Liver (tissue), 9 donors: ENCODE measurements around the gene BCLAF1. TPM values are rescaled to one million over a fixed set of nuclear protein-coding genes. Genes with fewer than 3 reads are reported as not detected.

ENCODE experiments used
- DNase-seq: peaks from one replicate; pipeline ENCODE4 v3.0.0-alpha.2; 2017; ENCODE audit warnings: low spot score
- H3K27ac ChIP-seq, 2 donors: one replicate each; pipeline ENCODE4 v1.7.0; 2013; ENCODE audit warnings: inconsistent platforms in 2 of 2, low read length in 2 of 2, control low read depth in 1 of 2, low read depth in 1 of 2, mild to moderate bottlenecking in 1 of 2
- H3K27me3 ChIP-seq, 4 donors: one replicate each; pipeline versions ENCODE4 v1.6.1 to v1.7.0; 2013; ENCODE audit warnings: low read length in 3 of 4, inconsistent platforms in 1 of 4, mild to moderate bottlenecking in 1 of 4, moderate library complexity in 1 of 4; ENCODE audit not compliant: control insufficient read depth in 4 of 4, insufficient read depth in 4 of 4
- H3K36me3 ChIP-seq, 4 donors: one replicate each; pipeline versions ENCODE4 v1.6.1 to v1.7.0; 2013; ENCODE audit warnings: low read length in 3 of 4, mild to moderate bottlenecking in 3 of 4, low read depth in 1 of 4, moderate library complexity in 1 of 4; ENCODE audit not compliant: control insufficient read depth in 4 of 4, insufficient read depth in 3 of 4
- H3K4me1 ChIP-seq, 4 donors: one replicate each; pipeline versions ENCODE4 v1.6.1 to v1.7.0; 2013; ENCODE audit warnings: low read length in 3 of 4, mild to moderate bottlenecking in 3 of 4, moderate library complexity in 1 of 4; ENCODE audit not compliant: control insufficient read depth in 4 of 4, insufficient read depth in 4 of 4
- H3K4me3 ChIP-seq, 3 donors: one replicate each; pipeline versions ENCODE4 v1.6.1 to v1.7.0; 2013; ENCODE audit warnings: low read length in 3 of 3, control low read depth in 1 of 3, low read depth in 1 of 3, mild to moderate bottlenecking in 1 of 3
- H3K9ac ChIP-seq, 2 donors: one replicate each; pipeline ENCODE4 v1.7.0; 2013; ENCODE audit warnings: low read length in 2 of 2, mild to moderate bottlenecking in 2 of 2, moderate library complexity in 2 of 2, control low read depth in 1 of 2, low read depth in 1 of 2
- H3K9me3 ChIP-seq, 4 donors: one replicate each; pipeline versions ENCODE4 v1.6.1 to v1.7.0; 2013; ENCODE audit warnings: low read length in 3 of 4; ENCODE audit not compliant: control insufficient read depth in 4 of 4
- ATF3 ChIP-seq: IDR thresholded peaks from 2 replicates; pipeline ENCODE4 v1.6.1; 2016; ENCODE audit warnings: antibody characterized with exemption
- CTCF ChIP-seq: fragments of 150-350 bp; IDR thresholded peaks from 2 replicates; pipeline ENCODE4 v1.5.1; 2017; ENCODE audit warnings: improper control_type of control experiment, low read depth, low read length; ENCODE audit not compliant: missing input control
- EGR1 ChIP-seq, 2 donors: IDR thresholded peaks; 2 replicates each; pipeline ENCODE4 v1.6.1; 2016 to 2018; ENCODE audit warnings: antibody characterized with exemption in 2 of 2, low read depth in 2 of 2
- FOXA1 ChIP-seq: IDR thresholded peaks from 2 replicates; pipeline ENCODE4 v1.6.1; 2016; ENCODE audit warnings: antibody characterized with exemption
- FOXA2 ChIP-seq: IDR thresholded peaks from 2 replicates; pipeline ENCODE4 v1.6.1; 2016; ENCODE audit warnings: antibody characterized with exemption
- GABPA ChIP-seq, 2 donors: IDR thresholded peaks in 1 of 2; conservative IDR thresholded peaks in 1 of 2; 2 replicates each; pipeline ENCODE4 v1.6.1; 2016; ENCODE audit warnings: antibody characterized with exemption in 2 of 2, mild to moderate bottlenecking in 1 of 2, moderate library complexity in 1 of 2
- HNF4A ChIP-seq, 2 donors: conservative IDR thresholded peaks; 2 replicates each; pipeline ENCODE4 v1.6.1; 2016; ENCODE audit warnings: antibody characterized with exemption in 2 of 2, mild to moderate bottlenecking in 2 of 2
- HNF4G ChIP-seq: IDR thresholded peaks from 2 replicates; pipeline ENCODE4 v1.6.1; 2016; ENCODE audit warnings: antibody characterized with exemption
- JUND ChIP-seq, 2 donors: IDR thresholded peaks; 2 replicates each; pipeline ENCODE4 v1.6.1; 2016; ENCODE audit warnings: antibody characterized with exemption in 2 of 2
- MAX ChIP-seq: IDR thresholded peaks from 2 replicates; pipeline ENCODE4 v1.6.1; 2016; ENCODE audit warnings: antibody characterized with exemption
- NR2F2 ChIP-seq: IDR thresholded peaks from 2 replicates; pipeline ENCODE4 v1.6.1; 2016; ENCODE audit warnings: antibody characterized with exemption
- RAD21 ChIP-seq, 2 donors: IDR thresholded peaks; 2 replicates each; pipeline ENCODE4 v1.6.1; 2016; ENCODE audit warnings: antibody characterized with exemption in 2 of 2, mild to moderate bottlenecking in 2 of 2
- REST ChIP-seq: IDR thresholded peaks from 2 replicates; pipeline ENCODE4 v1.6.1; 2016; ENCODE audit warnings: antibody characterized with exemption, mild to moderate bottlenecking
- RXRA ChIP-seq, 2 donors: IDR thresholded peaks; 2 replicates each; pipeline ENCODE4 v1.6.1; 2017 to 2018; ENCODE audit warnings: antibody characterized with exemption in 2 of 2, mild to moderate bottlenecking in 1 of 2
- SP1 ChIP-seq: IDR thresholded peaks from 2 replicates; pipeline ENCODE4 v1.6.1; 2018; ENCODE audit warnings: antibody characterized with exemption, mild to moderate bottlenecking
- TAF1 ChIP-seq: conservative IDR thresholded peaks from 2 replicates; pipeline ENCODE4 v1.6.1; 2016; ENCODE audit warnings: antibody characterized with exemption, mild to moderate bottlenecking
- YY1 ChIP-seq: IDR thresholded peaks from 2 replicates; pipeline ENCODE4 v1.6.1; 2016; ENCODE audit warnings: antibody characterized with exemption, mild to moderate bottlenecking
- ZBTB33 ChIP-seq: IDR thresholded peaks from 2 replicates; pipeline ENCODE4 v1.6.1; 2016; ENCODE audit warnings: antibody characterized with exemption
- WGBS: extraction: QIAGEN DNeasy Blood & Tissue Kit; methylation state at CpG from one replicate; pipeline ENCODE4 v1.1.7; 2013; 5-methylcytosine and 5-hydroxymethylcytosine counted together
- polyA plus RNA-seq, 2 donors: library from polyadenylated mRNA; stranded (reverse) in 1 of 2; unstranded in 1 of 2; fragments of 200-250 nt in 1 of 2; fragments of >200 nt in 1 of 2; fragmentation: Nextera tagmentation in 1 of 2; extraction: Ambion mirVana in 1 of 2; gene quantifications; one replicate each; pipeline versions ENCODE4 v1.2.1 to v1.2.3, GENCODE V29; 2013 to 2015
- total RNA-seq, 2 donors: library from RNA; depleted of rRNA; stranded (reverse); fragments of >200 nt; gene quantifications; one replicate each; pipeline ENCODE4 v1.2.3, GENCODE V29; 2014
- donor health status: healthy.
- donor health status: healthy.
- donor health status: healthy.
- donor health status: healthy.
- donor health status: healthy.

The BCLAF1 gene
- total and polyA plus RNA-seq, 4 donors = 11.7 to 60.5 (median 38.0) TPM

- TF ChIP-seq REST (no peak), JUND (IDR thresholded peaks at IDR 0.05) (no peak), ATF3 (no peak), RAD21 (IDR thresholded peaks at IDR 0.05) (no peak), GABPA (IDR thresholded peaks at IDR 0.05 in 1 of 2, conservative IDR thresholded peaks at IDR 0.05 in 1 of 2) (no peak), YY1 (no peak), FOXA2 (no peak), EGR1 (IDR thresholded peaks at IDR 0.05; ENCODE audit: low read depth in 2 of 2) (no peak), HNF4A (conservative IDR thresholded peaks at IDR 0.05) (no peak), NR2F2 (no peak), HNF4G (no peak), CTCF (no peak), ZBTB33 (no peak), TAF1 (no peak), FOXA1 (no peak), RXRA (IDR thresholded peaks at IDR 0.05) (no peak), MAX (no peak)
- no peak for DNase-seq
- Histone ChIP-seq H3K27ac (no peak overlapping the region), H3K9ac (no peak overlapping the region), H3K4me1 (peaks cover 0 to 19% (median 16%) of the 10 kb centered on the region in 4 donors), H3K9me3 (no peaks in the 10 kb centered on the region), H3K36me3 (peaks cover 0 to 6% (median 3%) of the 10 kb centered on the region in 4 donors), H3K27me3 (no peaks in the 10 kb centered on the region), H3K4me3 (no peak overlapping the region)
- 73% methylated on average over 2 of the region's 2 CpGs for WGBS
These were observed 37.2 kb downstream of the BCLAF1 start for GRCh38 chr6:136252441-136252840.

- Histone ChIP-seq H3K9me3 (no peaks in the 10 kb centered on the region), H3K36me3 (no peaks in the 10 kb centered on the region), H3K9ac (no peak overlapping the region), H3K4me1 (peaks cover 0 to 19% (median 16%) of the 10 kb centered on the region in 4 donors), H3K27me3 (no peaks in the 10 kb centered on the region), H3K4me3 (no peak overlapping the region), H3K27ac (no peak overlapping the region)
- no peak for DNase-seq
- WGBS = 39% methylated on average over 4 of the region's 4 CpGs
- no peak for TF ChIP-seq SP1
- no peak for TF ChIP-seq REST
- TF ChIP-seq YY1 = no peak
- no peak for TF ChIP-seq RAD21 (IDR thresholded peaks at IDR 0.05)
- no peak for TF ChIP-seq EGR1 (IDR thresholded peaks at IDR 0.05; ENCODE audit: low read depth in 2 of 2)
- TF ChIP-seq ATF3 = no peak
- no peak for TF ChIP-seq HNF4G
- no peak for TF ChIP-seq MAX
- no peak for TF ChIP-seq FOXA1
- TF ChIP-seq GABPA (IDR thresholded peaks at IDR 0.05 in 1 of 2, conservative IDR thresholded peaks at IDR 0.05 in 1 of 2) = no peak
- no peak for TF ChIP-seq HNF4A (conservative IDR thresholded peaks at IDR 0.05)
- TF ChIP-seq JUND (IDR thresholded peaks at IDR 0.05) = no peak
- no peak for TF ChIP-seq RXRA (IDR thresholded peaks at IDR 0.05)
These were observed 38.3 kb downstream of the BCLAF1 start for GRCh38 chr6:136251394-136251793.
